HL-60 (cell line): Measurements from ENCODE around the gene GRIA1.

Experiments
- DNase-seq, 2 experiments: peaks; one replicate each; pipeline ENCODE4 v3.0.0-alpha.2; 2010 to 2020; ENCODE audit warnings: low read depth in 1 of 2, low spot score in 1 of 2
- H3K27ac ChIP-seq: fragments of 250-450 bp; sonication (Bioruptor Pico); replicated peaks from 2 replicates; pipeline ENCODE4 v1.5.1; 2020; ENCODE audit warnings: mild to moderate bottlenecking, moderate library complexity
- H3K27me3 ChIP-seq: fragments of 250-450 bp; sonication (Bioruptor Pico); 2 replicates; pipeline ENCODE4 v1.5.1; 2021; ENCODE audit warnings: mild to moderate bottlenecking, moderate library complexity; ENCODE audit not compliant: insufficient read depth, poor library complexity, severe bottlenecking
- H3K4me3 ChIP-seq: replicated peaks from 2 replicates; pipeline ENCODE4 v1.5.1; 2011; ENCODE audit warnings: mild to moderate bottlenecking, control low read depth, low read length; ENCODE audit not compliant: insufficient read depth
- CTCF ChIP-seq: IDR thresholded peaks from one replicate; pipeline ENCODE4 v1.5.1; 2011; ENCODE audit warnings: low read length, control low read depth, inconsistent platforms; ENCODE audit not compliant: insufficient read depth
- GABPA ChIP-seq: IDR thresholded peaks from 2 replicates; pipeline ENCODE4 v1.6.1; 2012; ENCODE audit warnings: low read depth
- POLR2AphosphoS5 ChIP-seq: IDR thresholded peaks from 2 replicates; pipeline ENCODE4 v1.6.1; 2012; ENCODE audit warnings: low read depth
- REST ChIP-seq: IDR thresholded peaks from 2 replicates; pipeline ENCODE4 v1.6.1; 2012; ENCODE audit warnings: low read depth; ENCODE audit not compliant: insufficient replicate concordance
- SPI1 ChIP-seq: IDR thresholded peaks from 2 replicates; pipeline ENCODE4 v1.6.1; 2012; ENCODE audit warnings: low read depth, mild to moderate bottlenecking, borderline replicate concordance

Gene GRIA1

GRCh38 chr5:153626836-153627235, 136.4 kb downstream of the GRIA1 start:
- TF ChIP-seq REST (no peak), GABPA (no peak), POLR2AphosphoS5 (no peak), CTCF (no peak), SPI1 (no peak)
- no peaks in the 10 kb centered on the region for H3K27me3 ChIP-seq
- no peak overlapping the region for H3K27ac ChIP-seq
- DNase-seq: no peak
- H3K4me3 ChIP-seq: no peak overlapping the region

- TF ChIP-seq POLR2AphosphoS5: no peak
- no peak for TF ChIP-seq REST
- no peak for TF ChIP-seq GABPA
- no peak for TF ChIP-seq SPI1
- no peak for TF ChIP-seq CTCF
- no peak overlapping the region for H3K4me3 ChIP-seq
- no peak overlapping the region for H3K27ac ChIP-seq
- no peak for DNase-seq
- no peaks in the 10 kb centered on the region for H3K27me3 ChIP-seq
Observed at GRCh38 chr5:153629027-153629895, 138.8 kb downstream of the GRIA1 start.

GRCh38 chr5:153630546-153630945, 140.1 kb downstream of the GRIA1 start:
- no peaks in the 10 kb centered on the region for H3K27me3 ChIP-seq
- TF ChIP-seq SPI1 (no peak), POLR2AphosphoS5 (no peak), REST (no peak), GABPA (no peak), CTCF (no peak)
- H3K27ac ChIP-seq: no peak overlapping the region
- H3K4me3 ChIP-seq: no peak overlapping the region
- DNase-seq: no peak
